NCI-H446 (cell line): Measurements from ENCODE around the gene CORO1A.
"Not testable (repeated sequence)": the region's sequence is repeated elsewhere in the genome, so short reads cannot be mapped to it uniquely, and the experiment has no call there.

ENCODE experiments used
- DNase-seq, 2 experiments: peaks; one replicate each; lab custom pipeline; 2025; lab: John Stamatoyannopoulos, UW

Gene CORO1A

DNA sequence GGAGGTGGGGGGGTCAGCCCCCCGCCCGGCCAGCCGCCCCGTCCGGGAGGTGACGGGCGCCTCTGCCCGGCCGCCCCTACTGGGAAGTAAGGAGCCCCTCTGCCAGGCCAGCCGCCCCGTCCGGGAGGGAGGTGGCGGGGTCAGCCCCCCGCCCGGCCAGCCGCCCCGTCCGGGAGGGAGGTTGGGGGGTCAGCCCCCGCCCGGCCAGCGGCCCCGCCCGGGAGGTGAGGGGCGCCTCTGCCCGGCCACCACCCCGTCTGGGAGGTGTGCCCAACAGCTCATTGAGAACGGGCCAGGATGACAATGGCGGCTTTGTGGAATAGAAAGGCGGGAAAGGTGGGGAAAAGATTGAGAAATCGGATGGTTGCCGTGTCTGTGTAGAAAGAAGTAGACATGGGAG lies 13.3 kb upstream of the CORO1A start:
- DNase-seq: not testable (repeated sequence)

DNA sequence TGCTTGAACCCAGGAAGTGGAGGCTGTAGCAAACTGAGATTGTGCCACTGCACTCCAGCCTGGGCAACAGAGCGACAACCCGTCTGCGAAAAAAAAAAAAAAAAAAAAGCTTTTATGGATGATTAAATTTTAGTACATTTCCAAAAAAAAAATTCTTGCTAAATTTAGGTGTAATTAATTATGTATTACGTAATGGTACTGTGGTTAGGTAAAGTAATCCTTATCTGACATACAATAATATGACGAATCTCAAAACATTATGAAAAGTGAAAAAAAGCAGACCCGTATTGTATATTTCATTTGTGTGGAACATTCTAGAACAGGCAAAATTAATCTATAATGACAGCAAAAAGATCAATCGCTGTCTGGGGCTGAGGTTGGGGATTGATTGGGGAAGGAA lies 10.3 kb upstream of the CORO1A start:
- DNase-seq: no peak

DNA sequence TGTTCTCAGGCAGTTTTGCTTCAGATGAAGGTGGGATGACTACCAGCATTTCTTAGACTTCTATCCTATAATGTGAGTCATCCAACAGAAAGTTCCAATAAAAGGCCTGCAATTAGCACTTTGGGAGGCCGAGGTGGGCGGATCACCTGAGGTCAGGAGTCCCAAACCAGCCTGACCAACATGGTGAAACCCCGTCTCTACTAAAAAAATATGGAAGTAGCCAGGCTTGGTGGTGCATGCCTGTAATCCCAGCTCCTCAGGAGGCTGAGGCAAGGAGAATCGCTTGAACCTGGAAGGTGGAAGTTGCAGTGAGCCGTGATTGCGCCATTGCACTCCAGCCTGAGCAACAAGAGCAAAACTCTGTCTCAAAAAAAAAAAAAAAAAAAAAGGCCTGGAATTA lies 6.5 kb upstream of the CORO1A start:
- DNase-seq: not testable (repeated sequence)

DNA sequence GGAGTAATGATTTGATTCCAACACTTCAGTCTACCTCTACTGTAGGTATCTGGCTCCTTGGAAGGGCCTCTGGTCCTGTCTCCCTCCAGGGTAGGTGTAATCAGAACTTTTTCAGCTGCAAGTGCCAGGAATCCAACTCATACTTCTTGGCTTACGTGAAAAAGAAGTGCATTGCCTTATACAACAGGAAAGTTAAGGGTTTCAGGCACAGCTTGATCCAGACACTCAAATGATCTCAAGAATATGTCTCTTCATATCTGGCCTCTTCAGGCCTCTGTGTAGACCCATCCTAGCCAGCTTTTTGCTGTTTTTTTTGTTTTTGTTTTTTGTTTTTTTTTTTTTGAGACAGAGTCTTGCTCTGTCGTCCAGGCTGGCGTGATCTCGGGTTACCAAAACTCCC lies 4.2 kb upstream of the CORO1A start:
- DNase-seq: no peak

DNA sequence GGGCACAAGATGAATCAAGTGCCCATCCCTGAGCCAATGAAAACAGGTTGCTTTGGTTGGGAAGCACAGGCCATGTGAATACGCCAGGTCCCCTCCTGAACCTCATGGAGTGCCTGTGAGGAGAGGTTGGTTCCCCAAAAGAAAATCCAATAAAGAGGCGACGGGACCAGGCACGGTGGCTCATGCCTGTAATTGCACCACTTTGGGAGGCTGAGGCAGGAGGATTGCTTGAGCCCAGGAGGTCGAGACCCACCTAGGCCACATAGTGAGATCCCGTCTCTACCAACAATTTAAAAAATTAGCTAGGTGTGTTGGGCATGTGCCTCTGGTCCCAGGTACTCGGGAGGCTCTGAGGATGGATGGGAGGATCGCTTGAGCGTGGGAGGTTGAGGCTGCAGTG lies 3.5 kb upstream of the CORO1A start:
- DNase-seq: no peak

DNA sequence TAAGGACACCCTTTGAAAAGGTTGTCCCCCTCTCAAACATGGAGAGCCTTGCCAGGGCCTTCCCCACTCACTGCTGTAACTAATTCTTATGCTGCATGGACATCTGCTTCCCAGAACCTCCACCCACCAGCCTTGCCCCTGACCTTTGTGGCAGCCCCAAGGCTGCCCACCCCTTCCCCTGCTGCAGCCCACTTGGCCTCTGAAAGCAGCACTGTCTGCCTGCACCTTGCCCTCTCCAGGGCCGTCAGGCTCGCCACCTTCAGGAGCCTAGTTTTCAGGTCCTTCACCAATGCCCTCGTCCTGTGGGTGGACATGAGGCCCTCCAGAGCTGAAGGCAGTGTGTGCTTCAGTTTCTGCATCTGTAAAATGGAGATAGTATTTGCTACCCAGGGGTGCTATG lies 2.7 kb upstream of the CORO1A start:
- no peak for DNase-seq

DNA sequence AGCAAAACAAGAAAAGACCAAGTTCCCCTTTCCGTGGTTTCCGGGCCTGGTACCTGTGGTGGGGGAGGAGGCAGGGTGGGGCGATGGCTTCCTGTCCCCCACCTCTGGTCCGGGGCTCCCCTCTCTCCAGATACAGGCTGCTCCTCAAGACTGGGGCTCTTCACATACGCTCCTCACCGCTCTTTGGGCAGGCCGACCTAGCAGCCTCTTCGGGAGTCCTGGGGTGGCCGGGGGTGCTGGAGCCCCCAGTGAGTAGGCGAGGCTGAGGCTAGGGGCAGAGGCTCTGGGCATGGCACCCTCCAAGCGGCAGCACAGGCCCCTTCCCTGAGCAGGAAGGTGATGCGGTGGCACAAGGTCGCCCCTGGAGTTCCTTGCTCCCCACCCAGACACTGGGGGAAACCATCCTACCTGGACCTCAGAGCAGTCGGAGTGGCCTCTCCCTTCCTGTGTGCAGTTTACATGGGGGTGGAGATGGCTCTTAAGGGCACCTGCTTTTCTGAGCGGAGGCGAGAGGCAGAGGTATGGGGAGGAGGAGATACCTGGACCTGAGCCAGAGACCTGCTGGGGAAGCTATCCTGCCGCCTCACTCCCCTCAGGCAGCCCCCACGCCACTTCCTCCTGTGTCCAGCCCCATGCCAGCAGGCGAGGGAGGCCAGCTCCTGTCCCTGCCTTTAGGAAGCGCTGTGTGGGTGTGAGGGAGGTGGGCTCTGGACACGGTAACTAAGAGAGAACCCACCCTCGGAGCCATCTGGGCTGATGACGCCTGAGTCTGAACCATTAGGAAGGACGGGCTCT lies 891 bp downstream of the CORO1A start:
- no peak for DNase-seq

DNA sequence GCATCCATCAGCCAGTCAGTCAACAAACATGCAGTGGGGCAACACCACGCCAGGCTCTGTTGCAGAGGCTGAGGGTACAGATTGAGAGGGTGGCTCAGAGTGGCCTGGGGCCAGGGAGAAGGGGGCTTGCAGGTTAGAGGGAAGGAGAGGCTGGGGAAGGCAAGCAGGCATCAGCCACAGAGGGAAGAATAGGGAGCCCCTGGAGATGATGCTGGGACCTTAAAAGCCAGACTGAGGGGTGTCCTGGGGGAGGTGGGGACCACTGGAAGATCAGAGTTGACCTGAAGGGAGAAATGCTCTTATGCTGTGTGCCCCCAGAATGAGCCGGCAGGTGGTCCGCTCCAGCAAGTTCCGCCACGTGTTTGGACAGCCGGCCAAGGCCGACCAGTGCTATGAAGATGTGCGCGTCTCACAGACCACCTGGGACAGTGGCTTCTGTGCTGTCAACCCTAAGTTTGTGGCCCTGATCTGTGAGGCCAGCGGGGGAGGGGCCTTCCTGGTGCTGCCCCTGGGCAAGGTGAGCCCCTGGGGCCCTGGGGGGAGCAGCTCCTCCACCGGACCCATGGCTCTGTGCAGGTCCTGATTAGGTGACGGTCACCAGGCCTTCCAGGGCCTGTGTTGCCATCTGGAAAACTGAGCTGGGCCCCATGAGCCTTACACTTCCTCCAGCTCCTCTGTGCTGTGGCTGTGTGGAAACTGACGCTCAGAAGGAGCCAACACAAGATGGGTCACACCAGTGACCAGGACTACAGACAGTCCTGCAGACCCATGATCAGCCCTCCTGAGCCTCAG lies 1.7 kb downstream of the CORO1A start:
- DNase-seq: no peak

DNA sequence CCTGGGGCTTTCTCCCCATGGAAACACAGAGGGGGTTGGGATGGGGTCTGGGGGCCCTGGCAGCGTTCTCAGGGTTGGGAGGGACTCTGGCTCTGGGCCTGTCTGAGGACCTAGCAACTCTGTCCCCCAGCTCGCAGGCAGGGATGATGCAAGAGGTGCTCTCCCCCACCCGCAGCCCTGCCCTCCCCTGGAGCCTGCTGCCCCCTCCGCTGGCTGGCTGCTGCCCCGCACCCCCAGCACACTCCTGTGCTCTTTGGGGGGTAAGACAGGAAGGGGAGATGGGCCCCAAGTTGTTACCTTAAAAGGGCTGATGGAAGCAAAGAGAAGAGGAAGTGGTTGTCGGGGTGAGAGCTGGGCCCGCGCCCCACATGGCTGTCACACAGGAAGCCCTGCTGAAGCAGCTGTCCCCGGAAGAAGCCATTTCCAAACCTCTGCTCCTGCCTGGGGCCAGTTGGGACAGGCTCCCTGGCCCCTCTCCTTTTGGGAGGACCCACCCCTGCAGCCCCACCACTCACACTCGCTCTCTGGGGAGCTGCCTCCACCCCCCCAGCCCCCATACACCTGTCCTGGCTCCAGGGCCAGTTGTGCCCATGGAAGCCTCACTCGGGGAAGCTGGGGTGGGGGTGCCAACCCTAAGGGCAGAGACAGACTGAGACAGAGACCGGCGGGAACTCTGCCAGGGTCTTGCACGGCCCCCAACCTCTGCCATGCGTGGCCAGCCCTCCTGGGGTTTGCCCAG lies 2.5 kb downstream of the CORO1A start:
- DNase-seq: no peak

DNA sequence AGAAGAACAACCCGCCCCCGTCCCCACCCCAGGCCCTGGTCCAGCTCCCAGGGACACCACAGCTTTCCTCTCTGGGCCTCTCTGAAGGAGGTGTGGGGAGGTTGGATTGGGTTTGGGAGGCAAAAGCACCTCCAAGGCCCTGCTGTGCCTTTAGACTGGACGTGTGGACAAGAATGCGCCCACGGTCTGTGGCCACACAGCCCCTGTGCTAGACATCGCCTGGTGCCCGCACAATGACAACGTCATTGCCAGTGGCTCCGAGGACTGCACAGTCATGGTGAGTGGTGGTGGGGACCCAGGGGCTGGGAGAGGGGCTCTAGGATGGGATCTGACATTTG lies 3.0 kb downstream of the CORO1A start:
- no peak for DNase-seq

DNA sequence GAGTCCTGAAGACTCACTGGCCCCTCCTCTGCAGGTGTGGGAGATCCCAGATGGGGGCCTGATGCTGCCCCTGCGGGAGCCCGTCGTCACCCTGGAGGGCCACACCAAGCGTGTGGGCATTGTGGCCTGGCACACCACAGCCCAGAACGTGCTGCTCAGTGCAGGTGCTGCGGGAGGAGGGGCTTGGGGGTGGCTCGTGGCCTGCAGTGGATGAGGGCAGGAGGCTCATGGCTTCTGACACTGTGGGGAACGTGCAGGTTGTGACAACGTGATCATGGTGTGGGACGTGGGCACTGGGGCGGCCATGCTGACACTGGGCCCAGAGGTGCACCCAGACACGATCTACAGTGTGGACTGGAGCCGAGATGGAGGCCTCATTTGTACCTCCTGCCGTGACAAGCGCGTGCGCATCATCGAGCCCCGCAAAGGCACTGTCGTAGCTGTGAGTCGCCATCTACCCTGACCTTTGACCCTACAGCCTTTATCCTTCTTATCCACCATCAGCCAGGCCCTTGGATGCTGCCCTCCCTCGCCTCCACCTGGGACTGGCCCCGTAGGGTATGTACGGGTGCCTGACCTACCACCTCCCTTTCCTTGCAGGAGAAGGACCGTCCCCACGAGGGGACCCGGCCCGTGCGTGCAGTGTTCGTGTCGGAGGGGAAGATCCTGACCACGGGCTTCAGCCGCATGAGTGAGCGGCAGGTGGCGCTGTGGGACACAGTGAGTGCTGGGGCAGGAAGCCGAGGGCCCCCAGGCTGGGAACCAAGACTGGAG lies 3.6 kb downstream of the CORO1A start:
- DNase-seq: no peak

DNA sequence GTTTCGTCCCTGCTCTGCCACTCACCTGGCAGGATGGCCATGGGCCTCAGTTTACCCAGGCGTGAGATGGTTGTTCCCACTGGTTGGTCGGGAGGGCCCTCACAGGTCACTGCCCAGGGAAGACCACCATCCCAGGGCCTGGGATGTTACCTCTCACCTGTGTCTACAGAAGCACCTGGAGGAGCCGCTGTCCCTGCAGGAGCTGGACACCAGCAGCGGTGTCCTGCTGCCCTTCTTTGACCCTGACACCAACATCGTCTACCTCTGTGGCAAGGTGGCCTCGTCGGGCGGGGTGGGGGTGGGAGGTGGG lies 4.1 kb downstream of the CORO1A start:
- DNase-seq: no peak

DNA sequence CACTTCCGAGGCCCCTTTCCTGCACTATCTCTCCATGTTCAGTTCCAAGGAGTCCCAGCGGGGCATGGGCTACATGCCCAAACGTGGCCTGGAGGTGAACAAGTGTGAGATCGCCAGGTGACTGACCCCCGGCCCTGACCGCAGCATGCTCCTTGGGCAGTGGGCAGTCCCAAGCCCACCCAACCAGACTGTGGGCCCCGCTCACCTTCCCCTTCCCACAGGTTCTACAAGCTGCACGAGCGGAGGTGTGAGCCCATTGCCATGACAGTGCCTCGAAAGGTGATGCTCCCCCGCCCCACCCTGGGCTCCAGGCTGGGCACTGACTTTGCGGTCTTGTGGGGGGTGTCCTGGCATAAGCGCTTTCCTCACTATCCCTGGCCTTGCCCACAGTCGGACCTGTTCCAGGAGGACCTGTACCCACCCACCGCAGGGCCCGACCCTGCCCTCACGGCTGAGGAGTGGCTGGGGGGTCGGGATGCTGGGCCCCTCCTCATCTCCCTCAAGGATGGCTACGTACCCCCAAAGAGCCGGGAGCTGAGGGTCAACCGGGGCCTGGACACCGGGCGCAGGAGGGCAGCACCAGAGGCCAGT lies 4.7 kb downstream of the CORO1A start:
- DNase-seq: no peak

DNA sequence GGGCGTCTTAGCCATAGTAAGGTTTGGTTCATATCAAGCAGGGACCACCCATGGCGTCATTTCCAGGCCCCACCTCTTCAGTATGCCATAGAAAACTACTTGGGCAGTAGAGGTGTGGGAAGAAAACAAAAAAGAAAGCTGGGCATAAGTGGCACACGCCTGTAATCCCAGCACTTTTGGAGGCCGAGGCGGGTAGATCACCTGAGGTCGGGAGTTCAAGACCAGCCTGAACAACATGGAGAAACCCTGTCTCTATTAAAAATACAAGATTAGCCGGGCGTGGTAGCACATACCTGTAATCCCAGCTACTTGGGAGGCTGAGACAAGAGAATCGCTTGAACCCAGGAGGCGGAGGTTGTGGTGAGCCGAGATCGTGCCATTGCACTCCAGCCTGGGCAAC lies 7.8 kb downstream of the CORO1A start:
- DNase-seq: not testable (repeated sequence)

DNA sequence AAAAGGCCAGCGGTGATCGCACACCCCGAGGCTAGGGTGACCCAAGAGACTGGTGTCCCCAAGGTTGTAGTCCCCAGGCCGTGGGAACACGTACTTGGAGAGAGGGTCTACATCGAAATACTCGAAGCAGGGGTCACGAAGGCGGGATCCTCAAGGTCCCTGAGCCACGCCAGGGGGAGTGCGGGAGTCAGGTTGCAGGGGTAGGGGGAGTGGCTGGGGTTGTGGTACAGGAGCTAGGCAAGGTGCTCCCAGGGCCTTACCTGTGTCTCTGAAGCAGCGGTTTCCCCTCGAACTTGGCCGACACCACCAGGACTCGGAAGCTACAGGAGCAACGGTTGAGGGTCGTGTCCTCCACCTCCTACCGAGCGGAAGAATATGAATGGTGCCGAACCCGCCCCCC lies 9.7 kb downstream of the CORO1A start:
- DNase-seq: not testable (repeated sequence)

DNA sequence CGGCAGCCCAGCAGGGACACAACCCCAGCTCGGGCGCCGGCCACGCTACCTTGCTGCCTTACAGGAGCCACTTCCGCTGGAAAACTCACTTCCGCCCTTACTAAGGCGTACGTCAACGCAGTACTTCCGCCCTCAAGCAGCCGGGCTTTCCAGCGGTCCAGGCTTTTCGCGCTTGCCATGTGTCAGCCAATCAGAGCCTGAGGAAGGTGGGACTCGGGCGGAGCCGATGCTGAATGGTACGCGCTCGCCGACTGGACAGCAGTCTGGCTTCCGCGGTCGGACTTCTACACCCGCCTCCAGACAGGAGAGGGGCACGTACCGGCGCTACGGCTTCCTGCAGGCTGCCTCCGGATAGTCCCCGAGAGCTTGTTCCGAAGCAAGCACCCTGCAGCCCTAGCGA lies 10.2 kb downstream of the CORO1A start, which contains the start of the genes BOLA2B and SLX1A:
TSS of gene BOLA2B (minus strand) at position 52 of the 400 bp plus-strand sequence. CDS start 71 bp downstream, outside the sequence.
TSS of gene SLX1A (plus strand) at position 261 of the 400 bp plus-strand sequence. CDS start 210 bp downstream, outside the sequence.
- not testable (repeated sequence) for DNase-seq

DNA sequence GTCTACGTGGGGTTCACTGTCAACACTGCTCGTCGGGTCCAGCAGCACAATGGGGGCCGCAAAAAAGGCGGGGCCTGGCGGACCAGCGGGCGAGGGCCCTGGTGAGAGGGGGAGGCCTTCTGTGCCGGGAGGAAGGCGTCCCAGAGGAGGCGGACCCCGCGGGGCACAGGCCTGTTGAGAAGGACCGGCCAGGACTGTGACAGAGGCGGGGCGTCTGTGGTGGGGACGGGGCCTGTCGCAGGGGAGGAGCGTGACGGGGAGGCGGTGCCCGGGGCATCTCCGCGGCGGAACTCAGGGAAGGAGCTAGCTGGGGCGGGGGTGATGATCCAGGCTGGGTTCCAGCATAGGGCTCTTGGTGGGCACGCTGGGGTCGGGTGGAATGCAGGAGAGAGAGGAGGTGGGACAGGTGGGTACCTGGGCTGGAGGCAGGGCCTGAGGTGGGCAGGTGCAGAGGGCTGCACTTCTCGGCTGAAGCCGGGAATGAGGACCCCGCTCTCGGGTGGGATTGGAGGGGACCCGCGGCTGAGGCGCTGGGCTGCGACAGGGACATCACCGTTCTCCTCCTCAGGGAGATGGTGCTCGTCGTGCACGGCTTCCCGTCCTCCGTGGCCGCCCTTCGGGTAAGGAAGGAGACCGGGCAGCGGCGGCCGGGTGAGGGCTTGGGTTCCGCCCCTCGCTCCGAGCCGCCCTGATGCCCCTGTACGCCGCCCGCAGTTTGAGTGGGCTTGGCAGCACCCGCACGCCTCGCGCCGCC lies 10.9 kb downstream of the CORO1A start:
- DNase-seq: not testable (repeated sequence)

DNA sequence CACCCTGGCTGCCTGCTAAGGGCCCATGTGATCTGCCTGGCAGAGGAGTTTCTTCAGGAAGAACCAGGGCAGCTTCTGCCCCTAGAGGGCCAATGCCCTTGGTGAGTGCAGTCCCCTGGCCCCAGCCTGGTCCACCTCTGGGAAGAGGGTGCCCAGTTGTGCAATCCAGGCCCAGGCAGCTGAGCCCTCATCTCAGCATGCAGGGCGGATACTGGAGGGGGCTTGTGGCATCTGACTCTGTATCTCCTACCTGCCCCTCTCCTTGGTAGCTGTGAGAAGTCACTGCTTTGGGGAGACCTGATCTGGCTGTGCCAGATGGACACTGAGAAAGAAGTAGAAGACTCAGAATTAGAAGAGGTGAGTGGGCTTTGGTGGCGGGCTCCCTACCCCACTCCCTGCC lies 13.6 kb downstream of the CORO1A start:
- DNase-seq: not testable (repeated sequence)

DNA sequence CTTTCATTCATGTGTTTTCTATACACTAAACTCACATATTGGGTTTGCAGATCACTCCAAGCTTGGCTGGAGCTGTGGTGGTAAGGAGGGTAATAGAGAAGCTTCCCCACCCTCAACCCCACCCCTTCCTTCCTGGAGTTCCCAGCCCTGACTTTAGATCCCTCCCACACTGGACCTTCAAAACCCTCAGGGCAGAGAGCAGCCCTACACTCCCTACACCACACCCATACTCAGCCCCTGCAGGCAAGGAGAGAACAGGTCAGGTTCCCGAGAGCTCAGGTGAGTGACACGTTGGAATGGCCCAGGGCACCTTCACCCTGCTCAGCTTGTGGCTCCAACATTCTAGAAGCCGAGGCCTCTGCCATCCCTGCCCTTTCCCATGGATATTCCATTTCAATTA lies 15.6 kb downstream of the CORO1A start, which contains the start of gene SULT1A3:
TSS of gene SULT1A3 (plus strand) at position 207 of the 400 bp plus-strand sequence. CDS start 1,474 bp downstream, outside the sequence.
- DNase-seq: not testable (repeated sequence)

DNA sequence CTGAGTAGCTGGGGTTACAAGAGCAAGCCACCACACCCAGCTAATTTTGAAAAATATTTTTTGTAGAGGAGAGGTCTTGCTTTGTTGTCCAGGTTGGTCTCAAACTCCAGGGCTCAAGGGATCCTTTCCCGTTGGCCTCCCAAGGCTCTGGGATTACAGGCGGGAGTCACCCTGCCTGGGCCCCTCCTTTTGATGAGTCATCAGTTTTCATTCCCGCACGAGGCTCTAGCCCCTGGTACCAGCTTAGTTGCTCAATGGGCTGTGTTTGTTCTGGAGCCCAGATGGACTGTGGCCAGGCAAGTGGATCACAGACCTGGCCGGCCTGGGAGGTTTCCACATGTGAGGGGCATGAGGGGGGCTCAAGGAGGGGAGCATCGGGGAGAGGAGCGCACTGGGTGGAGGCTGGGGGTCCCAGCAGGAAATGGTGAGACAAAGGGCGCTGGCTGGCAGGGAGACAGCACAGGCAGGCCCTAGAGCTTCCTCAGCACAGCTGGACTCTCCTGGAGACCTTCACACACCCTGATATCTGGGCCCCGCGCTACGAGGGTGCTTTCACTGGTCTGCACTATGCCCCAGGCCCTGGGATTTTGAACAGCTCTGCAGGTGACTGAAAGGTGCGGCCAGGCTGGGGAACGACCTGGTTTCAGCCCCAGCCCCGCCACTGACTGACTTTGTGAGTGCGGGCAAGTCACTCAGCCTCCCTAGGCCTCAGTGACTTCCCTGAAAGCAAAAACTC lies 16.4 kb downstream of the CORO1A start:
- DNase-seq: not testable (repeated sequence)
